Mesenchymal stem cell (in vitro differentiated cells and primary cell): ENCODE results near the gene ALG12.
A peak's percentile ranks its signal among the peaks of the same experiment; 100 is the strongest.

Experiments
- DNase-seq: peaks from one replicate; pipeline ENCODE4 v3.0.0-alpha.2; 2013
- H2AFZ ChIP-seq: one replicate; pipeline ENCODE4 v1.6.1; 2013; ENCODE audit warnings: low read depth, mild to moderate bottlenecking, control low read depth, inconsistent platforms, low read length, moderate library complexity
- H2AK5ac ChIP-seq: 2 replicates; pipeline ENCODE4 v1.6.1; 2013; ENCODE audit warnings: low read length, moderate library complexity, mild to moderate bottlenecking, inconsistent platforms; ENCODE audit not compliant: severe bottlenecking
- H2BK120ac ChIP-seq: one replicate; pipeline ENCODE4 v1.6.1; 2013; ENCODE audit warnings: low read depth, mild to moderate bottlenecking, inconsistent platforms, low read length, moderate library complexity
- H2BK12ac ChIP-seq, 2 experiments: one replicate each; pipeline ENCODE4 v1.6.1; 2013; ENCODE audit warnings: inconsistent platforms in 2 of 2, low read length in 2 of 2, mild to moderate bottlenecking in 2 of 2, moderate library complexity in 2 of 2, control low read depth in 1 of 2
- H2BK15ac ChIP-seq: one replicate; pipeline ENCODE4 v1.6.1; 2013; ENCODE audit warnings: mild to moderate bottlenecking, low read depth, inconsistent platforms; ENCODE audit not compliant: poor library complexity, severe bottlenecking
- H2BK5ac ChIP-seq: 2 replicates; pipeline ENCODE4 v1.6.1; 2013; ENCODE audit warnings: low read depth, mild to moderate bottlenecking, low read length, control low read depth, inconsistent platforms; ENCODE audit not compliant: poor library complexity, severe bottlenecking
- H3K14ac ChIP-seq, 2 experiments: one replicate each; pipeline ENCODE4 v1.6.1; 2013; ENCODE audit warnings: inconsistent platforms in 2 of 2, low read length in 2 of 2, control low read depth in 1 of 2, mild to moderate bottlenecking in 1 of 2, moderate library complexity in 1 of 2
- H3K18ac ChIP-seq, 2 experiments: one replicate each; pipeline ENCODE4 v1.6.1; 2013; ENCODE audit warnings: inconsistent platforms in 2 of 2, low read length in 2 of 2, control low read depth in 1 of 2, low read depth in 1 of 2, mild to moderate bottlenecking in 1 of 2
- H3K23ac ChIP-seq, 2 experiments: one replicate each; pipeline ENCODE4 v1.6.1; 2013; ENCODE audit warnings: inconsistent platforms in 2 of 2, low read length in 2 of 2, mild to moderate bottlenecking in 2 of 2, moderate library complexity in 2 of 2, control low read depth in 1 of 2
- H3K27ac ChIP-seq: 2 replicates; pipeline ENCODE4 v1.5.1; 2013; ENCODE audit warnings: mild to moderate bottlenecking, moderate library complexity, low read length, control low read depth, inconsistent platforms; ENCODE audit not compliant: poor library complexity, severe bottlenecking
- H3K27me3 ChIP-seq, 2 experiments: 2 replicates each; pipeline versions ENCODE4 v1.6.1 to v1.7.0; 2013; ENCODE audit warnings: low read length in 2 of 2, mild to moderate bottlenecking in 2 of 2, moderate library complexity in 2 of 2, control low read depth in 1 of 2, inconsistent platforms in 1 of 2; ENCODE audit not compliant: control insufficient read depth in 1 of 2, insufficient read depth in 1 of 2
- H3K36me3 ChIP-seq, 2 experiments: 2 replicates each; pipeline versions ENCODE4 v1.6.1 to v1.7.0; 2013; ENCODE audit warnings: low read length in 2 of 2, control low read depth in 1 of 2, inconsistent platforms in 1 of 2, low read depth in 1 of 2, mild to moderate bottlenecking in 1 of 2; ENCODE audit not compliant: insufficient read depth in 2 of 2, control insufficient read depth in 1 of 2
- H3K4ac ChIP-seq, 2 experiments: one replicate each; pipeline ENCODE4 v1.6.1; 2013; ENCODE audit warnings: inconsistent platforms in 2 of 2, low read length in 2 of 2, mild to moderate bottlenecking in 2 of 2, moderate library complexity in 2 of 2, control low read depth in 1 of 2, low read depth in 1 of 2
- H3K4me1 ChIP-seq: 2 replicates; pipeline ENCODE4 v1.6.1; 2013; ENCODE audit warnings: low read depth, low read length, control low read depth; ENCODE audit not compliant: control insufficient read depth, insufficient read depth
- H3K4me2 ChIP-seq: 2 replicates; pipeline ENCODE4 v1.6.1; 2013; ENCODE audit warnings: low read length, mild to moderate bottlenecking, inconsistent platforms; ENCODE audit not compliant: poor library complexity, severe bottlenecking
- H3K4me3 ChIP-seq, 2 experiments: 2 replicates each; pipeline versions ENCODE4 v1.5.1 to v1.7.0; 2013; ENCODE audit warnings: low read length in 2 of 2, mild to moderate bottlenecking in 2 of 2, control low read depth in 1 of 2, low read depth in 1 of 2; ENCODE audit not compliant: insufficient read depth in 1 of 2
- H3K79me1 ChIP-seq: replicated peaks from 2 replicates; pipeline ENCODE4 v1.6.1; 2013; ENCODE audit warnings: mild to moderate bottlenecking, control low read depth, low read length, inconsistent platforms; ENCODE audit not compliant: poor library complexity, severe bottlenecking
- H3K9ac ChIP-seq: 2 replicates; pipeline ENCODE4 v1.7.0; 2013; ENCODE audit warnings: mild to moderate bottlenecking, low read length, moderate library complexity
- H3K9me3 ChIP-seq: 2 replicates; pipeline ENCODE4 v1.7.0; 2013; ENCODE audit warnings: mild to moderate bottlenecking, low read length; ENCODE audit not compliant: control insufficient read depth
- H4K8ac ChIP-seq: one replicate; pipeline ENCODE4 v1.6.1; 2013; ENCODE audit warnings: inconsistent platforms, mild to moderate bottlenecking, low read length, moderate library complexity
- H4K91ac ChIP-seq: one replicate; pipeline ENCODE4 v1.6.1; 2013; ENCODE audit warnings: mild to moderate bottlenecking, low read length, inconsistent platforms
- WGBS: methylation state at CpG from one replicate; pipeline ENCODE4 v1.1.7; 2013; ENCODE audit warnings: mixed read lengths; 5-methylcytosine and 5-hydroxymethylcytosine counted together

The ALG12 gene

GRCh38 chr22:49935561-49935960 lies 17.3 kb upstream of the ALG12 start:
- Histone ChIP-seq H3K4me2 (peak overlapping the region; percentile 27), H3K4me3 (peak overlapping the region in 1 of 2 experiments; percentile 30), H2AK5ac (no peak overlapping the region), H3K14ac (no peak overlapping the region), H4K91ac (no peak overlapping the region), H3K36me3 (peaks cover 0 to 5% of the 10 kb centered on the region in 2 experiments), H3K9me3 (no peaks in the 10 kb centered on the region), H3K9ac (no peak overlapping the region), H4K8ac (no peak overlapping the region), H2BK5ac (no peak overlapping the region), H3K4ac (no peak overlapping the region), H3K27ac (no peak overlapping the region), H3K18ac (no peak overlapping the region), H3K4me1 (peaks cover 38% of the 10 kb centered on the region), H3K23ac (no peak overlapping the region), H2BK12ac (no peak overlapping the region), H3K27me3 (no peaks in the 10 kb centered on the region), H2BK120ac (peak overlapping the region; percentile 67), H3K79me1 (no peaks in the 10 kb centered on the region), H2AFZ (no peak overlapping the region), H2BK15ac (no peak overlapping the region)
- DNase-seq = no peak
- WGBS = 0% methylated on average over 1 of the region's 16 CpGs

GRCh38 chr22:49934891-49935557 lies 16.8 kb upstream of the ALG12 start:
- Histone ChIP-seq H2BK120ac (peak overlapping the region; percentile 99), H3K9ac (peak overlapping the region; percentile 82), H3K14ac (peak overlapping the region; percentile 82 to 92), H4K91ac (peak overlapping the region; percentile 100), H3K27me3 (peaks cover under 1 to 1% of the 10 kb centered on the region in 2 experiments), H2BK5ac (no peak overlapping the region), H3K4me3 (peak overlapping the region; percentile 32 to 78), H2AFZ (peak overlapping the region; percentile 56), H3K27ac (no peak overlapping the region), H3K4me2 (peak overlapping the region; percentile 27), H4K8ac (peak overlapping the region; percentile 99), H3K18ac (peak overlapping the region; percentile 97 to 99), H3K9me3 (no peaks in the 10 kb centered on the region), H2BK15ac (peak overlapping the region; percentile 99), H3K23ac (no peak overlapping the region), H3K4ac (peak overlapping the region; percentile 95 to 100), H2BK12ac (peak overlapping the region; percentile 85 to 100), H3K4me1 (peaks cover 39% of the 10 kb centered on the region), H3K79me1 (no peaks in the 10 kb centered on the region), H3K36me3 (peaks cover 0 to 5% of the 10 kb centered on the region in 2 experiments), H2AK5ac (peak overlapping the region; percentile 63)
- DNase-seq = peak; percentile 66
- WGBS = 28% methylated on average over 14 of the region's 56 CpGs

DNA sequence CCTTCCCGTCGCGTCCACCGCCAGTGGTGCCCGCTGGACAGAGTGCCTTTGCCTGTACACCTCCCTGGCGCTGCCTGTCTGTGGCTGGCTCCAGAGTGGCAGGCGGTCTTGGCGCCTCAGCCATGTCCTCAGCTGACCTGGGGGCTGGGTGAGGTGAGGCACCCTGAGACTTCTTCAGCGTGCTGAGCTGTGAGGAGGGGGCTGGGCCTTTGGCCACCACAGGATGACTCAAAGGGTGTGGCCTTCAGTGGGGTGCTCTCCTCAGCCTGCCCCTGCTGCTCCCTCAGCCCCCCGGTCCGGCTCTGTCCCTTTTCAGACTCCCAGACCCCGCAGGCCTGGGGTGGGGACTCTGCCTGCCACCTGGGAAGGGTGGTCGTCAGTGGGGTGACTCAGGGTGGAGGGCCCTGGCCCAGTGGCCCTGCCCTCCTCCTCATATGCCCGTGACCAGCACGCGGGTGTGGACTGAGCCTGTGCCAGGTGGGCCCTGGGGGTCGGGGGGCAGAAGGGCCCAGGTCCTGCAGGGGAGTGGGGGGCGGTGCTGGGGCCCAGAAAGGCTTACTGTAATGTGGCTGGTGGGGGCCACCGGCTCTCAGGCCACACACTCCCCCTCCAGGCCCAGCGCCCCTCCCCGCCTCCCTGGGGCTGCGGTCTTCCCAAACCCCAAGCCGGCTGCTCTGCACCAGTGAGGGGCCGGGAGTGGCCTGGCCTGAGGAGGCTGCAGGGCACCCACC lies 16.1 kb upstream of the ALG12 start:
- H3K23ac ChIP-seq = no peak overlapping the region
- H3K9me3 ChIP-seq = no peaks in the 10 kb centered on the region
- peak overlapping the region; percentile 99 for H2BK15ac ChIP-seq
- H3K18ac ChIP-seq = peak overlapping the region; percentile 97 to 99
- H4K8ac ChIP-seq = peak overlapping the region; percentile 99
- H3K4me1 ChIP-seq = peaks cover 44% of the 10 kb centered on the region
- peak overlapping the region; percentile 90 to 92 for H3K14ac ChIP-seq
- no peak overlapping the region for H3K27ac ChIP-seq
- H2AK5ac ChIP-seq = peak overlapping the region; percentile 63
- no peaks in the 10 kb centered on the region for H3K79me1 ChIP-seq
- H2BK5ac ChIP-seq = no peak overlapping the region
- H2BK120ac ChIP-seq = peak overlapping the region; percentile 99
- peak overlapping the region in 1 of 2 experiments; percentile 78 for H3K4me3 ChIP-seq
- peak; percentile 60 for DNase-seq
- peaks cover 4 to 5% of the 10 kb centered on the region in 2 experiments for H3K27me3 ChIP-seq
- WGBS = 74% methylated on average over 21 of the region's 24 CpGs
- peak overlapping the region; percentile 95 to 100 for H3K4ac ChIP-seq
- H3K36me3 ChIP-seq = peaks cover 0 to 5% of the 10 kb centered on the region in 2 experiments
- peak overlapping the region; percentile 85 to 100 for H2BK12ac ChIP-seq
- no peak overlapping the region for H3K4me2 ChIP-seq
- peak overlapping the region; percentile 100 for H4K91ac ChIP-seq
- H3K9ac ChIP-seq = peak overlapping the region; percentile 82
- H2AFZ ChIP-seq = no peak overlapping the region
